Erythroblast (primary cell): ENCODE data around the gene GDE1.

Source experiments
- GATA1 ChIP-seq: IDR thresholded peaks from 2 replicates; pipeline ENCODE4 v1.6.1; 2011; ENCODE audit warnings: low read depth, mild to moderate bottlenecking, control low read depth, low read length, moderate library complexity
- POLR2A ChIP-seq: IDR thresholded peaks from 2 replicates; pipeline ENCODE4 v1.6.1; 2011; ENCODE audit warnings: mild to moderate bottlenecking, low read length

DNA sequence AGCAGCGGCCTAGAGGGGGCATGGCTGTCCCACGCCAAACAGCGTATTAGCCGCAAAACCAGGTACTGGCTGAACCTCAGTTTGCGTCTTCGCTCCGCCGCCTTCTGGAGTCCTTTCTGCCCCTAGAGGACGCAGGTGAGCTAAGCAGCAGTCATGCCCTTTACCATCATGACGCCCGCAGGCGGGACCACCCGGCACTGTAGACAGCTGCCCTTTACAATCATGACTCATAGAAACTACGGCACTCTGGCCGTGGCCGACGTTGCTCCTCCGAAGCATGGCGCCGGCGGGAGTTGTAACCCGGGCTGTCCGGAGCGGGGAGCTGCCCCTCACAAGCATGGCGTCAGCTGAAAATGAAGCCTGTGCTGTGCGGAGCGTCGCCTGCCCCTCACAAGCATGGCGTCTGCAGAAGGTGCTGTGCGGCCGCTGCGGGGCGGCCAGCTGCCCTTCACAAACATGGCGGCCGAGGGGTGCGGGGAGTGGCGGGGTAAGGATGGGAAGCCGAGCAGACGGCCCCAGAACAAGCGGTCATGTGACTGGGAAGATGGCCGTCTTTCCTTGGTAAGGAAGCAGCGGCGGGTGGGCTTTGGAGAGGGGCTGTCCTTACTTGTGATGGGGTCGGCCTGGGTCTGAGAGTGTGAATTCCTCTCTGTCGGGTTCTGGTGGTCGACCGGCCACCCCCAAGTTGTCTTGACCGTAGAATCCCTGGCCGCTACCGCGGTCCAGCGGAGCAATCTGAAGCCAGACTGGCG, 33.5 kb upstream of the GDE1 start, which contains the start of gene VPS35L:
- TF ChIP-seq POLR2A: peak; percentile 71
- TF ChIP-seq GATA1: no peak
